Loucy (cell line): ENCODE data around the gene GALNT12.

ENCODE experiments used
- CTCF ChIP-seq: fragments of 200-600 bp; sonication (generic); conservative IDR thresholded peaks from 2 replicates; pipeline ENCODE4 v1.5.1; 2014; ENCODE audit warnings: mild to moderate bottlenecking, antibody characterized with exemption, low read length
- EZH2phosphoT487 ChIP-seq: fragments of 200-600 bp; IDR thresholded peaks from 2 replicates; pipeline ENCODE4 v1.6.1; 2018; ENCODE audit warnings: antibody characterized with exemption, mild to moderate bottlenecking, moderate library complexity, borderline replicate concordance

GRCh38 chr9:98894761-98895160 lies 87.3 kb downstream of the GALNT12 start:
- TF ChIP-seq CTCF = no peak
- no peak for TF ChIP-seq EZH2phosphoT487
